Measurements from ENCODE around the gene ADM2. TPM values are rescaled to one million over a fixed set of nuclear protein-coding genes. Genes with fewer than 3 reads are reported as not detected.

The ADM2 gene
- total RNA-seq, 6 experiments from 2014 or later = 0.91 to 3.4 (median 1.2) TPM

GRCh38 chr22:50439314-50439870 lies 42.0 kb upstream of the ADM2 start:
- no peak for TF ChIP-seq CTCF (IDR thresholded peaks at IDR 0.05)
- H3K9me3 Mint-ChIP-seq = no peaks in the 10 kb centered on the region
- DNase-seq = no peak
- H3K36me3 Mint-ChIP-seq (ENCODE audit: low read depth) = no peaks in the 10 kb centered on the region; the same call in 1 of the 2 replicates
- H3K4me3 Mint-ChIP-seq = no peak overlapping the region
- H3K4me1 Mint-ChIP-seq (ENCODE audit: low read depth) = peaks cover 6% of the 10 kb centered on the region; the same call in 1 of the 2 replicates
- peaks cover 8% of the 10 kb centered on the region for H3K27me3 Mint-ChIP-seq (ENCODE audit: insufficient read depth)
- H3K27ac Mint-ChIP-seq = no peak overlapping the region

- no peak overlapping the region for H3K27ac Mint-ChIP-seq
- peaks cover 8% of the 10 kb centered on the region for H3K27me3 Mint-ChIP-seq (ENCODE audit: insufficient read depth)
- H3K4me3 Mint-ChIP-seq = no peak overlapping the region
- H3K36me3 Mint-ChIP-seq (ENCODE audit: low read depth) = no peaks in the 10 kb centered on the region; the same call in 1 of the 2 replicates
- H3K4me1 Mint-ChIP-seq (ENCODE audit: low read depth) = peaks cover 11% of the 10 kb centered on the region; the same call in 1 of the 2 replicates
- no peak for TF ChIP-seq CTCF (IDR thresholded peaks at IDR 0.05)
- no peak for DNase-seq
- no peaks in the 10 kb centered on the region for H3K9me3 Mint-ChIP-seq
Observed at GRCh38 chr22:50439871-50440331, 41.4 kb upstream of the ADM2 start.

- Mint-ChIP-seq H3K27ac (no peak overlapping the region), H3K36me3 (ENCODE audit: low read depth) (no peaks in the 10 kb centered on the region), H3K4me1 (ENCODE audit: low read depth) (peaks cover 15% of the 10 kb centered on the region; the same call in 1 of the 2 replicates)
Observed at GRCh38 chr22:50440544-50441249, 40.6 kb upstream of the ADM2 start.

GRCh38 chr22:50441428-50441993 lies 39.8 kb upstream of the ADM2 start:
- Mint-ChIP-seq H3K4me3 (no peak overlapping the region), H3K36me3 (ENCODE audit: low read depth) (no peaks in the 10 kb centered on the region), H3K9me3 (no peaks in the 10 kb centered on the region), H3K27me3 (ENCODE audit: insufficient read depth) (peaks cover 8% of the 10 kb centered on the region), H3K27ac (no peak overlapping the region; the same call in 1 of the 2 replicates), H3K4me1 (ENCODE audit: low read depth) (peaks cover 15% of the 10 kb centered on the region; the same call in 1 of the 2 replicates)
- no peak for DNase-seq
- no peak for TF ChIP-seq CTCF (IDR thresholded peaks at IDR 0.05)

More at GRCh38 chr22:50440544-50441249, 40.6 kb upstream of the ADM2 start:
- TF ChIP-seq CTCF (IDR thresholded peaks at IDR 0.05) = no peak
- no peak for DNase-seq
- Mint-ChIP-seq H3K4me3 (no peak overlapping the region), H3K9me3 (no peaks in the 10 kb centered on the region), H3K27me3 (ENCODE audit: insufficient read depth) (peaks cover 8% of the 10 kb centered on the region)

- Mint-ChIP-seq H3K27ac (peak overlapping the region; percentile 60), H3K36me3 (ENCODE audit: low read depth) (no peaks in the 10 kb centered on the region; the same call in 1 of the 2 replicates), H3K9me3 (no peaks in the 10 kb centered on the region), H3K4me3 (no peak overlapping the region), H3K27me3 (ENCODE audit: insufficient read depth) (peaks cover 8% of the 10 kb centered on the region), H3K4me1 (ENCODE audit: low read depth) (peaks cover 15% of the 10 kb centered on the region; the same call in 1 of the 2 replicates)
- DNase-seq = no peak
- TF ChIP-seq CTCF (IDR thresholded peaks at IDR 0.05) = no peak
Observed at GRCh38 chr22:50443197-50443596, 38.1 kb upstream of the ADM2 start.
